Caco-2 (cell line): ENCODE data around the gene CNIH1. TPM values are rescaled to one million over a fixed set of nuclear protein-coding genes. Genes with fewer than 3 reads are reported as not detected.
A peak's percentile ranks its signal among the peaks of the same experiment; 100 is the strongest.

Experiments used
- BruUV-seq: library from RNA; stranded (reverse); fragments of 400-500 nt; replicated peaks from 2 replicates; lab custom pipeline; 2021; lab: Mats Ljungman, UMichigan
- CTCF ChIA-PET: fragments of 300-600 bp; sonication (Branson Sonifier 250); formaldehyde crosslinking; loops from one replicate; lab custom pipeline; 2022; ENCODE audit warnings: antibody characterized with exemption; lab: Charles Lee
- POLR2A ChIA-PET: fragments of 300-600 bp; sonication (Branson Sonifier 250); formaldehyde crosslinking; loops from one replicate; lab custom pipeline; 2022; ENCODE audit warnings: antibody characterized with exemption; lab: Charles Lee
- DNase-seq, 2 experiments: peaks; one replicate each; pipeline versions ENCODE4 v3.0.0 to v3.0.0-alpha.2; 2020 to 2022
- H3K27me3 ChIP-seq: replicated peaks from 2 replicates; pipeline ENCODE4 v1.6.0; 2011; ENCODE audit warnings: low read length; ENCODE audit not compliant: control insufficient read depth, insufficient read depth
- H3K36me3 ChIP-seq: 2 replicates; pipeline ENCODE4 v1.5.1; 2011; ENCODE audit warnings: low read length; ENCODE audit not compliant: control insufficient read depth, insufficient read depth
- H3K4me1 ChIP-seq: fragments of 250-450 bp; sonication (Bioruptor Pico); 2 replicates; pipeline ENCODE4 v1.5.1; 2020; ENCODE audit warnings: mild to moderate bottlenecking
- H3K4me3 ChIP-seq: 2 replicates; pipeline ENCODE4 v1.5.1; 2011; ENCODE audit warnings: low read depth, mild to moderate bottlenecking, control low read depth, low read length
- H3K9me3 ChIP-seq: fragments of 250-450 bp; sonication (Bioruptor Pico); 2 replicates; pipeline ENCODE4 v1.5.1; 2020; ENCODE audit warnings: mild to moderate bottlenecking, moderate library complexity
- H3K27ac Mint-ChIP-seq: one replicate; pipeline ENCODE4 v1.8.0; 2022; ENCODE audit warnings: mixed read lengths; ENCODE audit not compliant: unreplicated experiment
- H3K27me3 Mint-ChIP-seq: one replicate; pipeline ENCODE4 v1.8.0; 2022; ENCODE audit warnings: mixed read lengths; ENCODE audit not compliant: insufficient read depth, unreplicated experiment
- H3K36me3 Mint-ChIP-seq: one replicate; pipeline ENCODE4 v1.8.0; 2022; ENCODE audit warnings: mild to moderate bottlenecking, mixed read lengths; ENCODE audit not compliant: insufficient read depth, unreplicated experiment
- H3K4me1 Mint-ChIP-seq: one replicate; pipeline ENCODE4 v1.8.0; 2022; ENCODE audit warnings: low read depth, mixed read lengths; ENCODE audit not compliant: unreplicated experiment
- H3K4me3 Mint-ChIP-seq: one replicate; pipeline ENCODE4 v1.8.0; 2022; ENCODE audit warnings: mild to moderate bottlenecking, moderate library complexity, mixed read lengths; ENCODE audit not compliant: unreplicated experiment
- H3K9me3 Mint-ChIP-seq: one replicate; pipeline ENCODE4 v1.8.0; 2022; ENCODE audit warnings: mixed read lengths; ENCODE audit not compliant: unreplicated experiment
- CTCF ChIP-seq, 2 experiments: fragments of 200-600 bp in 1 of 2; IDR thresholded peaks; 1 replicate in 1 of 2; 2 replicates in 1 of 2; pipeline versions ENCODE4 v1.5.1 to v1.8.0; 2011 to 2022; ENCODE audit warnings: antibody characterized with exemption in 1 of 2, control low read depth in 1 of 2, inconsistent platforms in 1 of 2, low read depth in 1 of 2, low read length in 1 of 2, mild to moderate bottlenecking in 1 of 2, moderate library complexity in 1 of 2; ENCODE audit not compliant: insufficient read depth in 1 of 2, severe bottlenecking in 1 of 2, unreplicated experiment in 1 of 2
- intact Hi-C: fragments of 100-400 bp; cut with micrococcal nuclease; formaldehyde crosslinking; loops from one replicate; pipeline ENCODE4 v1.10.0; 2022; ENCODE audit not compliant: unreplicated experiment
- total RNA-seq: library from RNA; stranded (reverse); gene quantifications from 2 replicates; pipeline ENCODE4 v1.2.3, GENCODE V29; 2022

Gene CNIH1
- total RNA-seq, 1 experiment from 2014 or later: 164 TPM

- peaks cover 29% of the 10 kb centered on the region for H3K4me1 ChIP-seq
- H3K36me3 Mint-ChIP-seq: peaks cover 13% of the 10 kb centered on the region
- TF ChIP-seq CTCF (IDR thresholded peaks at IDR 0.05; ENCODE audit: insufficient read depth in 1 of 2, low read depth in 1 of 2, low read length in 1 of 2, severe bottlenecking in 1 of 2, unreplicated experiment in 1 of 2): peak; percentile 21 to 23
- ChIA-PET POLR2A (interaction anchor here (0.8 to 1.8 kb wide), 4 partner anchors 14 to 91 kb away, joined by 3 to 10 read pairs (median 6); partner anchors contain the start of genes CDKN3 and CGRRF1), CTCF (interaction anchor here (1.0 to 1.7 kb wide), 6 partner anchors 21 to 121 kb away, joined by 3 to 7 read pairs (median 4); partner anchors contain the start of genes CDKN3 and CGRRF1)
- no peaks in the 10 kb centered on the region for H3K36me3 ChIP-seq
- intact Hi-C loops: loop anchor here (1.0 to 2.0 kb wide), 3 partner anchors 21 to 121 kb away; partner anchors contain the start of genes CGRRF1 and CNIH1
- H3K4me3 Mint-ChIP-seq: peak overlapping the region; percentile 74
- no peaks in the 10 kb centered on the region for H3K27me3 Mint-ChIP-seq
- no TSS peak for BruUV-seq
- no peaks in the 10 kb centered on the region for H3K9me3 Mint-ChIP-seq
- H3K4me1 Mint-ChIP-seq: peaks cover 20% of the 10 kb centered on the region
- peak overlapping the region; percentile 78 for H3K27ac Mint-ChIP-seq
- DNase-seq: no peak
- no peaks in the 10 kb centered on the region for H3K27me3 ChIP-seq
- peak overlapping the region; percentile 86 for H3K4me3 ChIP-seq
- H3K9me3 ChIP-seq: no peaks in the 10 kb centered on the region
Observed at GRCh38 chr14:54488318-54488645, 47.1 kb upstream of the CNIH1 start.

- no peak for DNase-seq
- BruUV-seq: TSS peak; percentile 40
- ChIA-PET POLR2A (interaction anchor here (0.8 to 1.8 kb wide), 5 partner anchors 14 to 121 kb away, joined by 3 to 10 read pairs (median 5); partner anchors contain the start of genes CDKN3 and CGRRF1), CTCF (interaction anchor here (1.0 to 1.7 kb wide), 6 partner anchors 22 to 120 kb away, joined by 3 to 7 read pairs (median 4); partner anchors contain the start of genes CDKN3 and CGRRF1)
- no peaks in the 10 kb centered on the region for H3K36me3 ChIP-seq
- peaks cover 25% of the 10 kb centered on the region for H3K4me1 Mint-ChIP-seq
- H3K36me3 Mint-ChIP-seq: peaks cover 17% of the 10 kb centered on the region
- H3K4me3 ChIP-seq: peak overlapping the region; percentile 86
- H3K27me3 ChIP-seq: no peaks in the 10 kb centered on the region
- no peak for TF ChIP-seq CTCF (IDR thresholded peaks at IDR 0.05; ENCODE audit: insufficient read depth in 1 of 2, low read depth in 1 of 2, low read length in 1 of 2, severe bottlenecking in 1 of 2, unreplicated experiment in 1 of 2)
- intact Hi-C loops: loop anchor here (1.0 to 2.0 kb wide), 3 partner anchors 21 to 120 kb away; partner anchors contain the start of genes CGRRF1 and CNIH1
- no peaks in the 10 kb centered on the region for H3K27me3 Mint-ChIP-seq
- H3K27ac Mint-ChIP-seq: peak overlapping the region; percentile 78
- peaks cover 34% of the 10 kb centered on the region for H3K4me1 ChIP-seq
- no peaks in the 10 kb centered on the region for H3K9me3 ChIP-seq
- peak overlapping the region; percentile 74 for H3K4me3 Mint-ChIP-seq
- no peaks in the 10 kb centered on the region for H3K9me3 Mint-ChIP-seq
Observed at GRCh38 chr14:54487771-54488170, 46.6 kb upstream of the CNIH1 start.

- Mint-ChIP-seq H3K27ac (no peak overlapping the region), H3K9me3 (no peaks in the 10 kb centered on the region), H3K4me3 (peak overlapping the region; percentile 53), H3K36me3 (peaks cover 23% of the 10 kb centered on the region), H3K27me3 (no peaks in the 10 kb centered on the region), H3K4me1 (peaks cover 26% of the 10 kb centered on the region)
- POLR2A ChIA-PET: no interaction called here
- intact Hi-C loops: no loop called here
- Histone ChIP-seq H3K4me3 (no peak overlapping the region), H3K36me3 (no peaks in the 10 kb centered on the region), H3K27me3 (no peaks in the 10 kb centered on the region), H3K9me3 (no peaks in the 10 kb centered on the region), H3K4me1 (peaks cover 34% of the 10 kb centered on the region)
- BruUV-seq: no TSS peak
- CTCF ChIA-PET: interaction anchor here (1.7 kb wide), 1 partner anchor 23 kb away, joined by 6 read pairs; the partner anchor contains the start of gene CGRRF1
- no peak for DNase-seq
- no peak for TF ChIP-seq CTCF (IDR thresholded peaks at IDR 0.05; ENCODE audit: insufficient read depth in 1 of 2, low read depth in 1 of 2, low read length in 1 of 2, severe bottlenecking in 1 of 2, unreplicated experiment in 1 of 2)
Observed at GRCh38 chr14:54486685-54487084, 45.5 kb upstream of the CNIH1 start.
